Activated CD4-positive, CD25-positive, alpha-beta regulatory T cell treated with anti-CD3 and anti-CD28 coated beads, Interleukin-2, amount 50 U/mL, for 16 hours (primary cell): ENCODE results near the gene CBLB.

Source experiments
- DNase-seq: peaks from one replicate; pipeline ENCODE4 v3.0.0-alpha.2; 2020; ENCODE audit warnings: low read depth, low spot score

The CBLB gene

GRCh38 chr3:105691633-105692032, 177.2 kb downstream of the CBLB start:
- DNase-seq: no peak

- DNase-seq: no peak
Measured at GRCh38 chr3:105691053-105691452, 177.8 kb downstream of the CBLB start.

GRCh38 chr3:105688821-105689220, 180.0 kb downstream of the CBLB start:
- DNase-seq: no peak

DNA sequence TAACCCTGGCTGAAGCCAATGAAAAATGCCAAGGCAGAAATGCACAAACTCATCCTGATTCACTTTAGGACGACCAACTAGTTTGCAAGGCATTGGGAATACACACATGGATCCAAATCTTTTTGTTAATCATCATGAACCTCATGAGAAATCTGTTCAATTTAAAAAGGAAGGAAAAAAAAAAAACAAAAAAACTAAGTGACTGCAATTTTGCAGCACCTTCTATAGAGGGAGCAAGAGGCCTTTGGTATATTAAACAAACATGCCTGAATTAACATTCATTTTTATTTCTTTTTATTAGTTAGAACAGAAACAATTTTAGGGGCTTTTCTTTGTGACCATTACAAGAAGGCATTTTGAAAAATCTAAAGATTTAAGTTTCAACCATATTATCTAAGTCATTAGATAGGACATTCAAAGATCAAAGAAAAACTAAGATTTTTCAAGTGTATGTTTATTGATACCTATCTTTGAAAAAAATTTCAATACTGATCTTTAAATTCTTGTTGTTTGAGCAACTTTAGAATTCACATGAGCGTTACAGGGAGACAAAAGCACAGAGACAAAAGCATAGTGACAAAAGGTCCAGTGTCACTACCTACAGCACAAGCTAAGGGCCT, 182.4 kb downstream of the CBLB start:
- no peak for DNase-seq

DNA sequence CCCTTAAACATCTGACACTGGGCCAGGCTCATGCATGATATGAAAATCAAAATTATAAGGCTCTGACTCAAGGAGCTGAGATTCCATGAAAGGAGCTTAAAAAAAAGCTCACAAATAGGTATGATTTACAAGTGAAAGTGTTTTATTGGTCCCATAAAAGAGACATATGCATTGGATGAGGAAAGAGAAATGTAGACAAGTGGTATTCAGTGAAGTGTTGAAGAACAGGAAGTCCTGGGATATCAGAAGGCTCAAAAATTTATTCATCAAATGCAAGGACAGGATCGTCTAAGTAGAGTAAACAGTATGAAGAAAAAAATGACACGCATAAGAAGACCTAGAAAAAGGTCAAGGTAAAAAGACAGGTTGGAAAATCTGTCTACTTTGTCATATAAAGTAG, 188.9 kb downstream of the CBLB start:
- DNase-seq: no peak

DNA sequence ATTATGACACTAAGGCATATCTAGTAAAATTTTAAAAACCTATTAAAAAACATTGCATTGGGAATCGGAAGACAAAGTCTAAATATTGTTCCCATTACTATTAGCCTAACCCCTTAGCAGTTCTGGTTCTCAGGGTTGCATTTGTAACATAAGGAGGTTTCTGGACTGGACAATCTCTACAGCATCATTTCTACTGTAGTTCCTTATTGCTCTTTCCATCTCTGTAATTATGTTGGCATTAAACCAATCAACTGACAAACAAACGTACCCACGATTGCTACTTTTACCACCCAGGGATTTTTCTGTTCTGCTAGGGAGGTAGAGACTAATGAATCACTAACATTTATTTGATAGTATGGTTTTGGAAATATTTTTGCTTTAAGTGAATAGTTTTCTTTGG, 190.8 kb downstream of the CBLB start:
- DNase-seq: no peak

DNA sequence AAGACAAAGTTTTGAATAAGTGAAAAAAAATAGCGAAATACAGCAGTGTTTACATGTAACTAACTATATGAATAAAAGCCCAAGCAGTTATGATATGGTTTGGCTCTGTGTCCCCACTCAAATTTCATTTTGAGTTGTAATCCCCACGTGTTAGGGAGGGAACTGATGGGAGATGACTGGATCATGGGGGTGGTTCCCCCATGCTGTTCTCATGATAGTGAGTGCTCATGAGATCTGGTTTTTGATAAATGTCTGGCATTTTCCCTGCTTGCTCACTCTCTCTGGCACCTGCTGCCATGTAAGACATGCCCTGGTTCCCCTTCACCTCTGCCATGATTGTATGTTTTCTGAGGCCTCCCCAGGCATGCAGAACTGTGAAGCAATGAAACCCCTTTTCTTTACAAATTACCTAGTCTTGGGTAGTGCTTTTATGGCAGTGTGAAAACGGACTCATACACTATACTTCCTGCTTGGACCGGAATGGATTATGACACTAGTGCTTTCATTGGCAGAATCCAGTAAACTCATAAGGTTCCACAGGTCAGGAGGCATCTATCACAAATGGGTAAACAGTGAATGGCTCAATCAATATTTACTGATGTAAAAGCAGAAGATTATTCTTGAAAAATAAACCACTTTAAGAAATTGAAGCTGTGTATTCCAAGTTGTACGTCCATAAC, 192.1 kb downstream of the CBLB start:
- DNase-seq: no peak

GRCh38 chr3:105674437-105675065, 194.3 kb downstream of the CBLB start:
- DNase-seq: no peak

DNA sequence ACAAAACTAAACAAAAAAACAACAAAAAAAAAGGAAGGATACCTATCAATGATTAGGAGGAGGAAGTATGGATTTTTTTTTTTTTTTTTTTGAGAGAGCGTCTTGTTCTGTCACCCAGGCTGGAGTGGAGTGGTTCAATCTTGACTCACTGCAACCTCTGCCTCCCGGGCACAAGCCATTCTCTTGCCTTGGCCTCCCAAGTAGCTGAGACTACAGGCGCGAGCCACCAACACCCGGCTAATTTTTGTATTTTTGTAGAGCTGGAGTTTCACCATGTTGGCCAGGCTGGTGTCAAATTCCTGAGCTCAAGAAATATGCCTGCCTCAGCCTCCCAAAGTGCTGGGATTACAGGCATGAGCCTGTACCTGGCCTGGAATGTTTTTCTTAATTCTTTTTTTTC, 195.8 kb downstream of the CBLB start:
- DNase-seq: no peak

DNA sequence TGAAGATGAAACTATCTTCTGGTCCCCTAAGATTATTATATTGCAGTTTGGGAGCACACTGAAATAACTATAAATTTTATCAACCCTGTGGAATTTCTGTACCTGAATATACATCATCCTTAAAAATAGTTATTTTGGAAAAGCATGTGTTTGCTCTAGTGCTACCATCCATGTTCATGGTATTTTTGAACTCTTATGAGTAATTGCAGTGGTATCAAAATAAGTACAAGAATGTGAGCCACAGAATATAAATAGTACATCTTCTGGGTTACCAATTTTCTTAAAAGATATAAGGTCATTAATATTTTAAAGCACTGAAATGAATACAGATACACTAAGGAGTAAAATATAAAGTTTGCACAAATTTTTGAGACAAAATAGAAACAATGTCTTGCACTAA, 206.5 kb downstream of the CBLB start:
- DNase-seq: no peak

DNA sequence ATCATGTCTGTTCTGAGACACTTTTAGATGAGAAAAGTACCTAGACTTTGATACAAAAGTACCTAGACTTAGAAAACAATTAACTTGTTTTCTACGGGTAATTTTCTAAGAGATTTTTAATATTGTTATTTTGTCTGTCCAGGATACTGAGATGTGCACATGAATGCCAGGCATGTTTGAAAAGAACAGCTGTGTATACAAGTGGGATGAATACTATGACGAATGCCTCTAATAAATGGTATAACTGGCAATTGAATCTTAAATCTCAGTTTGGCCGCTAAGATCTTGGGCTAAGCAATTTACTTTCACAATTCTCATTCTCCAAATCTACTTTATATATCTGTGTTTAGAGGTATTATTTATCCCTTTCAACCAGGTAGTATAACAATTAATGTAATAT, 207.4 kb downstream of the CBLB start:
- DNase-seq: no peak

GRCh38 chr3:105656651-105657504, 211.9 kb downstream of the CBLB start:
- no peak for DNase-seq

DNA sequence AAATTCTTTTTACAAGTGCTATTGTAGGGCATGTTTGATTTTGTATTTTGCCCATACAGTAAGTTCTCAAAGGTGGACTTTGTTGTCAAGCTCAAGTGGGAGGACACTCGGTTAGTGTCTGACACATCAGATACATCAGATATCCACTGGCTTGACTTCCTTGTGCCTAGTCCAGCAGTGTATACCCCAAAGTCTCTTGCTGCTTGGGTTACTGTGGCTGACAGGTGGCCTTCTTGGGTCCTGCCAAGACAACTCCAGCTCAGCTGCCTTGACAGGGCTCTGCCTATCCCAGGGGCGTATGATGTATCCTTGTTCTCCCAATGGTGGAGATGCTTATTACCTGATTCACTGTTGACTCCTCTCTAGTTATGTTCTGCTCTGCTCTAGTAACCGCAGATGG, 214.9 kb downstream of the CBLB start:
- DNase-seq: no peak

DNA sequence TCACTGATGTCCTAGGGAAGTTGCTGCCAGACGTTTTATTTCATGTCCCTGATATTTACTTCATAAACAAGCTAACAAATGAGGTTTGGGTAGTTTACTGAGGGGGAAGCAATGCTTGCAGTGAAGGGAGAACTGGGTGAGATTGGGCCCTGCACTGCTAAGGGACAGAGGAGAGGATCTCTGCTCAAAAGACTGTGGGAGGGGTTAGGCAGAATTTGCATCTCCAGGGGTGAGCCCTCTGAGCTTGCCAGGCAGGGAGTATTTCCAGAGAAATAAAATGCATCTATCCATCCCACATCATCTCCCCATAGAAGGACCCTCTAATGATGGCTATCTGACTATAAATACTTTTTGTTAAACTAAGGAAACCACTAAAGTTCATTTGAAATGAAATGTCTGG, 215.6 kb downstream of the CBLB start:
- no peak for DNase-seq

DNA sequence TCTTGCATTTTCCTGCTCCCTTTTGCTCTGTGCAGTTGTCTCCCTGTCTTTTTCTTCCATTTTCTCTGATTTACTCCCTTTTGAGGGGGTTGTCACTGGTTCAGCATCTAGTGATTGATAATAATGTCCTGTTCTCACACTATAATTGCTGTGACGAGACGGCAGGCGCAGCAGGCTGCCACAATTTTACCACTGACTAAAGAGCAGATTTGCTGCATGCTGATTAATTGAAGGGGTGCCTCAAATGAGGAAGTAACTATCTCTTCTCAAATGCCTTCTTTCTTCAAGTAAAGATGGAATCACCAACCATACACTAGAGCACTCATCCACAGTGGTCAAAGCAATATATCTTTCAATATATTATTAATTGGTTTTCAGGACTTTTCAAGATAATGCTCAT, 219.3 kb downstream of the CBLB start:
- no peak for DNase-seq

DNA sequence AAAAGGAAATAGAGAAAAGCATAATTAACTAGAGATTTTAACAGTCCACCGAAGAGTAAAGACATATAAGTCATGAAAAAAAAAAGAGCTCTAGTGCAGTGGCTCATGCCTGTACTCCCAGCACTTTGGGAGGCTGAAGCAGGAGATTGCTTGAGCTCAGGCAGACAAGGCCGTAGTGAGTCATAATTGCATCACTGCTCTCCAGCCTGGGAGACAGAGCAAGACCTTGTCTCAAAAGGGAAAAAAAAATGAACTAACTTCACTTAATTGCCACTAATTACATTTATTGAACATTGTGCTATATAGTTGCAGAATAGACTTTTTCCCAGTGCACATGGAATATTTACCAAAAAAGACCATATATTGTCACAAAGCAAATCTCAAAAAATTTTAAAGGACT, 221.8 kb downstream of the CBLB start:
- no peak for DNase-seq

- no peak for DNase-seq
Measured at GRCh38 chr3:105639131-105639530, 229.7 kb downstream of the CBLB start.

DNA sequence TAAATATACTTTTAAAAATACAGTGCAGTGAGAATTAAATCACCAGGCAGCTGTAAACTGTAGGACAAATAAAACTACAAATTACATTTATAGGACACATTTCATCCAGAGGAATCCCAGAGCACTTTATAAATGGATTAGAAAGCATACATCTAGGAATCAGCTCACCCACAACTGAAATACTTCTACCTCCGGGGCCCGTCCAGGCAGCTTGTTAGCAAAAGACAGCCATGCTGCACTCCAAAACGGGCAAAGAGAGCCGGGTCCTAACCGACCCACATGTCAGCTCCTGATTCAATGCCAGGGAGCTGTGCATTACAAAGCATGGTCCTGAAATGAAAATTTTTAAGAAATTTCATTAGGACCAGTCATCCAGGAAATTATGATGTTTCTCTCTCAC, 234.1 kb downstream of the CBLB start:
- DNase-seq: no peak

DNA sequence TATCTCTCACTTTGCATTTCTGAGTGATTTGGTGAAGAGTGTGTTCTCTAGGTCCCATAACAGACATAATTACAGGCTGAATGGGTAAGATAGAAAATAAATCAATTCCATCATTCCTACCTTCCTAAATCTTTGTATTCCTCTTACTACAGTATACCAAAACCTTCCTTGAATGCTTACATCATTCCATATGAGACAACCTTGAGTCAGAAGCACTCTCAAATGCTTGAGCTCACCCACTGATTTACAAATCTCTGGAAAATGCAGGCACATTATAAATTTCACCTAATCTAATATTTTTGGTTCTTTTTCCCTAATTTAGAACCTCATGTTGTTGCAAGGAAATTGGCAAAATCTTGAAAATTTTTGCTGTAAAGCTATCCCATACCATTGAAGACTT, 239.1 kb downstream of the CBLB start:
- no peak for DNase-seq

DNA sequence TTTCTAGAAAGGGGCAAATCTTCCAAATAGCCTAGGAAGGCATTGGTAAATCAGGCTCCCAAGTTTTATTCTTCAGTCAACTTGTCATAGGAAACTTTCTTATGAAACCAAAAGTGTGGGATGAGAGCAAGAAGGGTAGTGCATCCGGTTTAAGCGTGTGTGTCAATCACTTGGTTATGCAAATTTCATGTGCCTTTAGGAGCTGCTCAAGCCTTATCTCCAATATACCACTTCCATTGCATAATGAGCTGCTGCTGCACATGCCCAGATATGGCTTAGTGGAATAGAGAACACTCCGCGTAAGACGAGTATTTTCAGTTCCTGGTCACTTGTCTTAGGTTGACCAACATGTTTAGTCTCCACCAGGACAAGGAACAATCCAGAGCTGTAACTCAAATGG, 242.1 kb downstream of the CBLB start:
- no peak for DNase-seq

- DNase-seq: no peak
Measured at GRCh38 chr3:105622169-105622568, 246.6 kb downstream of the CBLB start.

DNA sequence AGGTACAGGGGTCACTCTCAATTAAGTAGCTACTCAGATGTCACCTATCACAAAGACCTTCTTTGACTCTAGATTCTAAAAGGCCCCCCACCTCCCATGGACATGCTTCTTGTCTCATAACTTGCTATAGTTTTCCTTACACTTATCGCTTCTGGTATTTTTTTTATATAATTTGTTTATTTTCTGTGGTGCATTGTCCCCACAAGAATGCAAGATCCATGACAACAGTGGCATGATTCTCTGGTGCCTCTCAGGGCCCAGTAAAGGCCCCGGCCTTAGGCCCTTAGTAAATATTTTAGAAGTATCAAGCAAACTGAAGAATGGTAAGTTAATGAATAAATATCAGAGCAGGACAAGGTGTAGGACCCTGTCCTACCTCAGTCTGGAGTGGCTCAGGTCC, 248.6 kb downstream of the CBLB start:
- no peak for DNase-seq
